Fibroblast of peridontal ligament (primary cell): ENCODE measurements around the gene LSR.

Experiments used
- DNase-seq: peaks from one replicate; pipeline ENCODE4 v3.0.0-alpha.2; 2010; ENCODE audit errors: extremely low read depth

LSR gene

GRCh38 chr19:35302446-35302845 is 53.6 kb downstream of the LSR start:
- no peak for DNase-seq

DNA sequence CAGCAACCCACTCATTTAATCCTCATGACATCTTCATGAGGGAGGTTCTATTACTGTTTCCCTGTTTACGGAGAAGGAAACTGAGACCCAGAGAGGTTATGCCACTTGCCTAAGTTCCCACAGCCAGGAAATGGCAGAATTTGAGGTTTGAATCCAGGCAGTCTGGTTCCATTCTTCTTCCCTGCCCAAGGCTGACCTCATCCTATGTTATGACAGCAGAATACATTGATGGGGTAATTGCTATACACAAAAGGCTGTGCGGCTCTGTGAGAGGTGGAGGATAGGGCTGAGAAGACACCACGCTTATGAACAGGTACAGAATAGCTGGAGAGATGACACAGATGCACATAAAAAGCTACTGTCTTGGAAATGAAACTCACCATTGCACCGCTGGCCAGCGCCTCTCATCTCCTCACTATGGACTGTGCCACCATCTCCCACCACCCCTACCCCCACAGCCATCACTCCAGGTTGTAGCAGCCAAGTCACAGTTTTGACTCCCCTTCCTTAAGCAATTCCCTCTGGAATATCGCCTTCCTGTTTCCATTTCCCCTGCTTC is 54.6 kb downstream of the LSR start:
- DNase-seq: no peak

GRCh38 chr19:35304036-35304435 is 55.2 kb downstream of the LSR start:
- DNase-seq: no peak

DNA sequence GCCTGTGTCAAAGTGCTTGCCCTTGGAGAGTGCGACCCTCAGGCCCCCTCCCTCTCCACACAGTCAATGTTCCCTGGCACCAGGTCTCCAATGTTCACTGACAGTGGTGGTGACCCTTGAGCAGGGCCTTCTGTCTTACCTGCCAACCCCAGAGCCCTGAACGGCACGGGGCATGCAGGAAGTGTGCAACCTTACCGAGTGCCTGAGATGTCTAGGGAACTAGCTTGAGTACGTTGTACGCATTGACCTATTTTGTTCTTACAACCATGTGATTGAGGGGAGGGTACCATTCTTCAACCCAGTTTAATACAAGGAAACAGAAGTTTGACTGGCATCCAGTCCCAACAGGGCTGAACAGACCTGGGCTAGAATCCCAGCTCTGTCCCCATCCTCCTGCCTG is 56.4 kb downstream of the LSR start:
- DNase-seq: no peak

GRCh38 chr19:35306473-35307246 is 57.9 kb downstream of the LSR start:
- DNase-seq: no peak

GRCh38 chr19:35307931-35308330 is 59.1 kb downstream of the LSR start:
- DNase-seq: no peak

DNA sequence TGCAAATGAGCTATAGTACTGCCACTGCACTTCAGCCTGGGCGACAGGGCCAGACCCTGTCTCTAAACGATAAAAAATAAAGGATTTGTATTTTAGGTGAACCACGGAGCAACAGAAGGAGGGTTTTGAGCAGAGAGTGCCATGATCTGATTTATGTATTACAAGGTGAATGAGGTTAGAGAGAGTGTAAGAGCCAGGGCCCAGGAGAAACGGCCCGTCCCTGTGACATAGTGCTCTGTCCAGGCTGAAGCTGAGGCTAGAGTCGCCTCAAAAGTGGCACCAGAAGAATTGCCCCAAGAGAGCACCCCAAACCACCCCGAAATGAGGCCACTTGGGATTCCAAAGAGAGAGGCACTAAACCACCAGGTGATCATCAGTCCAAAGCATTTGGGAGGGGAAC is 60.1 kb downstream of the LSR start:
- no peak for DNase-seq

- DNase-seq: no peak
Observed at GRCh38 chr19:35309481-35310279, 60.9 kb downstream of the LSR start.

- no peak for DNase-seq
Observed at GRCh38 chr19:35310331-35310730, 61.5 kb downstream of the LSR start.

DNA sequence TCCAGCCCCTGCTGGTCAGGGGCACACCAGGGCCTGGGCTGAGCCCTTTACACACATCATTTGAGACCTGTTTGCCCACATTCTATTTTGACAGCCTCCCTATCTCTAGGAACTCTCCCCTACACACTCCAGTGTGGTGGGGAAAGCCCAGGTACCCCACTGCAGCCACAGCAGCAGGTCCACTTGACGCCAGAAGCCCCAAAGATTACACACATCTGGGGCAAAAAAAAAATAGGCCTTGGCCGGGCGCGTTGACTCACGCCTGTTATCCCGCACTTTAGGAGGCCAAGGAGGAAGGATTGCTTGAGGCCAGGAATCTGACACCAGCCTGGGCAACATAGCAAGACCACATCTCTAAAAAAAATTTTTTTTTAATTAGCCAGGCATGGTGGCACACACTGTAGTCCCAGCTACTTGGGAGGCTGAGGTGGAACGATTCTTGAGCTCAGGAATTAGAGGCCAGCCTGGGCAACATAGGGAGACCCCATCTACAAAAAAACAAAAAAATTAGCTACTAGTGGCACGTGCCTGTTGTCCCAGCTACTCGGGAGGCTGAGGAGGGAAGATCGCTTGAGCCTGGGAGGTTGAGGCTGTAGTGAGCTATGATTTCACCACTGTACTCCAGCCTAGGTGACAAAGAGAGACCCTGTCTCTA is 62.1 kb downstream of the LSR start:
- no peak for DNase-seq

DNA sequence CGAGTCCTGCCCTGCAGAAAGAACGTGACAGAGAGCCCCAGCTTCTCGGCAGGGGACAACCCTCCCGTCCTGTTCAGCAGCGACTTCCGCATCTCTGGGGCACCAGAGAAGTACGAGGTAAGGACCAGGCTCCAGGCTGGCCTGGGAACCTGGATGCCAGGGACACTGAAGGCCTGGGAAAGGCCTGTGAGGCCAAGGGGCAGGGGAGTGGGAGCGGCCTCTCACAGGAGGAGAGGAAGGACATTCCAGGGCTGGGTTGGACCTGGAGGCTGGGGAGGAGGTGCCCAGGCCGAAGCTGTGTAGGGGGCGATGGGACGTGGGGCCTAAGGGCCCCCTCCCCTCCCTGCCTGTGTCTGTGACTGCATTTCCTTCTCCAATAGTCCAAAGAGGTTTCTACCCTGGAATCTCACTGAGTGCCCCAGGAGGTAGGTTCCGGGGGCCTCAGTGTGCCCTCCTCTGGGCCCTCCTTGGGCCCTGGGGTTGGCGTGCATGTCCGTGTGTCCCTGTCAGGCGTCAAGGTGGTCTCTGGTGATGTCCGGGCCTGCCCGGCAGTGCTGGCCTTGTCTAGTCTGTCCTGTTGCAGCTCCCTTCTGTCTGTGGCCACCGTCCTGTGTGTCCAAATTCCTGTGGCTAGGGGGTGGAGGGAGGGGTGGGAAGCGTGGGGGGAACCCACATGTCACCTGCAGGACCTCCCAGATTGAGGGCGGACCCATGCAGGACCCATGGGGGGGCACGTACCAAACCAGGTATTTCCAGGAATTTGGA is 63.3 kb downstream of the LSR start:
- DNase-seq: no peak

DNA sequence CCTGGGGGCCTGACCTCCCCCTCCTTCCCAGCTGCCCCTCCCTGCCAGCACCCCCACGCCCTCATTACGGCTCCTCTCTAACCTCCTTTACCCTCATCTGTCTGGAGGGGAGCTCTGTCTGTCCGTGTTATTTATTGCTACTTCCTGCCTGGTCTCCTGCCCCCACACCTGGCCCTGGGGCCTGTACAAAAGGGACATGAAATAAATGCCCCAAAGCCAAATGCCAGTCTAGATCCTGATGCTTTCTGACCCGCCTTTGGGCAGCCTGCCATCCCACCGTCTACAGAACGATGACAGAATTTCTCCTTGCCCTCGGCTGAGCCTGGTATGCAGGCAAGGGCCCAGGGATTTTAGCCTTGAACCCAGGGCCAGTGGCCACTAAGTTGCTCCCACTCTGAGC is 64.8 kb downstream of the LSR start:
- no peak for DNase-seq

DNA sequence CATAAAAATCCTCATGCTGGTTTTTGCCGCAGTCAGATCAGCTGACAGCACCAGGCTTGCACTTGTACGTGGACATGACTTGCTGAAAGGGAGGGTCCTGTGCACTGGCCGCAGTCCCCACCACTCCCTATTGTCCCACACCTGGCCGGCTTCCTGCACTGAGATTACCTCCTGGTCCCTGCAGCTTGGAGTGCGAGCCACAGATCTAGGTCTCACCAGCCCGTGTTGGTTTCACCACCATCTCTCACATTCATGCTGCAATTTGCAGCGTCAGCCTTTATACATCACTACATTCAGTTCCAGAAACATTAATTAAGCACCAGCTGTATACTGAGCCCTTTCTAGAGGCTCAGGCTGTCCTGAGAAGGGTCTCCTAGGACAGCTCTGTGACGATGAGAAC is 65.2 kb downstream of the LSR start:
- DNase-seq: no peak

DNA sequence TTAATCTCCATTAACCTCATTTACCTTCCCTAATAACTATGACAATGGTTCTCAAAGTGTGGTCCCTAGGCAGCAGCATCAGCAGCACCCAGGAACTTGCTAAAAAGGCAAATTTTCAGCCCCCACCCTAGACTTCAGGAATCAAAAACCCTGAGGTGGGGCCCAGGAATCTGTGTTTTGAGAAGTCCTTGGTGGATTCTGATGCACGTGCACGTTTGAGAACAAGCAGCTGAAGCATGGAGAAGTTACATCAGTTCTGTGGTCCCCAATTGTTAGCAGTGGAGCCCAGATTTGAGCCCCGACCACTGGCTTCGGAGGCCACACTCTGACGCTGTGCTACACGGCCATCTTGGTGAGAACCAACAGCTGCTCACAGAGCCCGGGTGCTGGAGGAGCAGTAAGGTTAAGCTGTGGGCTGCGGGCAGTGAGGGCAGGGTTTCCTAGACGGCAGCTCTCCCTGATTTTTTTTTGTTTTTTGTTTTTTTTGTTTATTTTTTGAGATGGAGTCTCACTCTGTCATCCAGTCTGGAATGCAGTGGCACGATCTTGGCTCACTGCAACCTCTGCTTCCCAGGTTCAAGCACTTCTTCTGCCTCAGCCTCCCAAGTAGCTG is 66.2 kb downstream of the LSR start:
- DNase-seq: no peak

- DNase-seq: no peak
Observed at GRCh38 chr19:35315883-35316282, 67.1 kb downstream of the LSR start.

DNA sequence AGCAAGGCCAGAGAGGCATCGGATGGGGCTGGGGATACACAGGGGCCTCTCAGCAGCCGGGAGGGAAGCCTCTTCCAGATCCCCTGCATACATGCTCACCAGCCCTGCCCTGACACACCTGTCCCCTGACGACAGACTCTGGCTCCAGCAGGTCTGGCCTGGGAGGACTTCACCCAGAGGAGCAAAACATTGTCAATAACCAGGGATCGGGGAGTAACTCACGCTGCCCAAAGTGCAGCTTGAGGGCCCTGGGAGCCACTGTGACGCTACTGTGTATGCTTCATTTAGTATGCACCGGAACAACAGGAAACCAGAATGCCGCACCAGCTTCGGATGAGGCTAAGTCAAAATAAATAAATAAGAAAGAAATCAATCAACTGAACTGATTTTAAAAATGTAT is 67.8 kb downstream of the LSR start:
- no peak for DNase-seq
